GM18870 (cell line): ENCODE measurements around the gene TPH2.

Experiments used
- ATAC-seq: cut with Tn5 transposase; IDR thresholded peaks from one replicate; pipeline ENCODE4 v1.9.1; 2021; ENCODE audit warnings: moderate library complexity; ENCODE audit not compliant: unreplicated experiment

Gene TPH2

DNA sequence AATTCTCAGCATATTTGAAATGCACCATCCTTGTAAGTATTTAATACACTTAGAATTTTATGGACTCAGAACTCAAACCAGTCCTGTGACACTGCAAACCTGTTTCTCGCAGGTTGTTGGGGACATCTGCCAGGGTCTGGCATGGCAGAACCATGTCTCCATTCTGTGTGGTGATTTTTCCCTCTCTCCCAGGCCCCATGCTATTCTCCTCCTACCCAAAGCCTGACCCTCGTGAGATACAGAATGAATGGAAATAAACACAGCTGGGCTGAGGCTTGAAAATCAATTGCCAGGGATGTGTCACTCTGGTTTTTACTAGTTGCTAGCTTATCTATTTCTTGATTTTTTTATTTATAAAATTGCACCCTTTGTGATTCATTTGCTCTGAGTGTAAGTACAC, 19.8 kb downstream of the TPH2 start:
- ATAC-seq = no peak

DNA sequence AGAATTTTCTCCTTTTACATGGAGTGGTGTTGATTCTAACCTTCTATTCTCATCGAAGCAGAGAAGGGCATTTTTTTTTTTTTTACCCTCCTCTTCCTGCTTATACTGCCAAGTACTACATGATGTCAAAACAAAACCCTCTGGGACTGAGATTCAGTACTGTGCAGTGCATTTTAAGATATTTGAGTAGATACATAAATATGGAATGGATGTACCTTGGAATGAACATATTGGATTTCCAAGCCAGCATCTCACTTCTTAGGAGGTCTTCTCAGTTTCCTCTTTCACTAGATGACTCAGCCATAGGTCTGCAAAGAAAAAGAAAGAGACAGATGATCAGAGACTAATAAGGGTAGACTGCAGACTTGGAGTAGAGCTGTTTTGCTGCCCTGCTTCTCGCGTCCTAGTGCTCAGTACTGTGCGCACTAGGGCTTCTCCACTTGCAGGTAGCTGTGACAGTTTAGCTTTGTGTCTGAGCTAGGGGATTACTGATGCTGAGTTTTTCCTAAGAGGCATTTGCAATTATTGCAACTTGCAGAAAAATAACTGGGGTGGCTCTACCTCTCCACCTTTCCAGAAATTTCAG, 20.4 kb downstream of the TPH2 start:
- no peak for ATAC-seq

- no peak for ATAC-seq
Observed at GRCh38 chr12:71967211-71967610, 28.6 kb downstream of the TPH2 start.

DNA sequence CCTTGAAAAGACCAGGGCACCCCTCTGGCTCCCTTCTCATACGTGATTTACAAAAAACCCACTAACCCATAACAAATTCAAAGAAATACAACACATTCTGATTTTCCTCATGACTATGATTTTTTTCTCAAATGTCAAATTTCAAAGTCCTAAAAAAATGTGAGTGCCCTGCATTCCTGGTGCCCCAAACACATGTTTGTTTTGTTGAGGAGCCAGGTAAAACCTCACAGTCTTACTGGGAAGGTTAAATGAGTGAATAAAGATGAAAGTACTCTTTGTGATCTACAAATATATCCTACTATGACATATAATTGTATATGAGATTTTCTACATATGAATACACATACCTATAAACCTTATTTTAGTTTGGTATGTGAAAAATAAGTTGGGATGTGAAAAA, 30.7 kb downstream of the TPH2 start:
- ATAC-seq = no peak

DNA sequence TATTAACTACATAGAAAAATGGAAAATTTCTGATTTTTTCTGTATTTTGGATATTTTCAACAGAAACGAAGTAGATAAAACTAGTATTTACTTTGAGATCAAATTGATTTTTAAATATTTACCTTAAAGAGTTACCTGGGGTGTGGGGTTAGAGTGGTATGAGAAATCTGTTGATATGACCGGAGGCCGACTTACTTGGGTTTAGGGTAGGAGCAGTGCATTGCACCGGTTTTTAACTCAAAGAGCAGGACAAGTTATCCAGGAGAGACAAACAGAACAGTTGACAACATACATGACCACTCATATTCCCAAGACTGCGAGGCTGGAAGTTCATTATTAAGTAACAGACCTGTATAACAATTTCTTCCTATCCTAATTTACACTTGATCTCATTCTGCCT, 31.4 kb downstream of the TPH2 start:
- no peak for ATAC-seq

DNA sequence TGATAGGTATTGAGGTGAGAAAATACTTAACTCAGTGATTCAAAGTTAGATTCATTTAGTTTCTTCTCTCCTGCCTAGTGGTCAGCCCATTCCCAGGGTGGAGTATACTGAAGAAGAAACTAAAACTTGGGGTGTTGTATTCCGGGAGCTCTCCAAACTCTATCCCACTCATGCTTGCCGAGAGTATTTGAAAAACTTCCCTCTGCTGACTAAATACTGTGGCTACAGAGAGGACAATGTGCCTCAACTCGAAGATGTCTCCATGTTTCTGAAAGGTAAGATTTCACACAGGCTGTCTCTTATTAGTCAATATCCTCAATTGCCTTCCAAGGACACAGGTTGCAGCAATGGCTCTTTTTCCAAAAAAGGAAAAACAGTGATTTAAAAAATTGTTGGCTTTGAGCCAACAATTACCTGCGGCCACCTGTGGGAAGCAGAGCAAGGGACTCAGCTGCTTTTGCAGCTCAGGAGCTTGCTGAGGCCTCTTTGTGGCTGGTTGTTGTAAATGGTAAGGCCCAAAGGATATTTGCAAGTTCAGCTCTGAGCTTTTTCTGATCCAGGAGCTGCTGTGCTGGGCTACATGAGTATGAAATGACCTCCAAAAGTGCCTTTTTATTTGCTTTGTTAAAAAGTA, 33.9 kb downstream of the TPH2 start:
- no peak for ATAC-seq

GRCh38 chr12:71973687-71974086, 35.0 kb downstream of the TPH2 start:
- ATAC-seq = no peak

- no peak for ATAC-seq
Observed at GRCh38 chr12:71980538-71980937, 41.9 kb downstream of the TPH2 start.

DNA sequence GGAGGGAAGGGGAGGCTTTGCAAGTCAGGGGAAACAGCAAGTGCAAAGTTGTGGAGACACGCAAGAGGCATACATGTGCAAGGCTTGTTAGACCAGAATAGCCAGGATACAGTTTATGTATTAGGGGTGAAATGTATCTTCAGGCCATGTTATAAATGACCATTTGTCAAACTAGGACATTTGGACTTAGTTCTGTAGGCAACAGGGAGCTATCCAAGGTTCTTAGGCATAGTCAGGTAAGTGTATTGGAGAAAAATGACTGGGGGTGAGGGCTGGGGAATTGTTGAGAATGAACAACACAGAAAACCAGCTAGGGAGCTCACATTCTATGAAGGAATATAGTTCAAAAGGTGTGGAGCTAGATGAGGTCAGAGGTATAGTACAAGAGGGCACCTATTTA, 42.5 kb downstream of the TPH2 start:
- no peak for ATAC-seq

GRCh38 chr12:71994715-71995114, 56.1 kb downstream of the TPH2 start:
- no peak for ATAC-seq

GRCh38 chr12:71999795-72000194, 61.1 kb downstream of the TPH2 start:
- ATAC-seq = no peak

DNA sequence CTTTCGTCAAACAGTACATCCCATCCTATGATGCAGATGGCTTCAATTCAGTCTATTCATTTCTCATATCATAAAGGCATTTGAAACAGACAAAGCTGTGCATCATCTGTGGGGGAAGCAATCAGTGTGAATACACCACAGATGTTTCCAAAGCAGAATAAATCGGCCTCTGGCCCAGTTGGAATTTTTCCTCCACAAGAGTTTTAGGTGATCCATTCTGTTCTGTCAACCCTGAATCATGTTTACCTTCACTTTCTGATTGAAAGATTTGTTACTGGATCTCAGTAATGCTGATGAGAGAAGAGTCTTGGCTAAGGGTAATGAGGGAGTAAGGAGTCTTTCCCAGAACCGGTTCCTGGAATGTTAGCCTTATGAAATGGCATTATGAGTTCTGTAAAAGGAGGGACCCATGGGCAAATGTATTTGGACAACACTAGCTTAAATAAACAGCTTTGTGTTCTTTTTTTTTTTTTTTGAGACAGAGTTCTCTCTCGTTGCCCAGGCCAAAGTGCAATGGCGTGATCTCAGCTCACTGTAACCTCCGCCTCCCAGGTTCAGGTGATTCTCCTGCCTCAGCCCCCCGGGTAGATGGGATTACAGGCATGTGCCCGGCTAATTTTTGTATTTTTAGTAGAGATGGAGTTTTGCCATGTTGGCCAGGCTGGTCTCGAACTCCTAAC, 62.5 kb downstream of the TPH2 start:
- ATAC-seq = no peak

GRCh38 chr12:72006766-72007165, 68.1 kb downstream of the TPH2 start:
- ATAC-seq = no peak

DNA sequence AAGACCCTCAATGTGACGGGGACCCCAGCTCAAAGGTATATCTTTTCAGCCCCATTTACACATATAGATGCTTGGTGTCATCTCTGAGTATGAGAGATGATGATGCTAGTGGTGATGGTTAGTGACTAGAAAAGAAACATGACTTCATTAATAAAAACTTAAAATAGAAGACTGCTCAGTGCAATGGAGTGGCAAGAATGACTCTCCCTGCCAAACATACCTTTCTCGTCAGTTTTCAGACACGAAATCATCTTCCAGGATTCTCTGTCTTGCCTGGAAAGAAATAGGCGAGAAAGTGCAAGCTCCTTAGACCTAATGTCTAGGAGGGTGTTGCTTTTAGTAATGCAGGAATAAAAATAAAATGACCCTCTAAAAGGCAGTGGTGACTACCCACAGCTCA, 71.7 kb downstream of the TPH2 start:
- no peak for ATAC-seq

DNA sequence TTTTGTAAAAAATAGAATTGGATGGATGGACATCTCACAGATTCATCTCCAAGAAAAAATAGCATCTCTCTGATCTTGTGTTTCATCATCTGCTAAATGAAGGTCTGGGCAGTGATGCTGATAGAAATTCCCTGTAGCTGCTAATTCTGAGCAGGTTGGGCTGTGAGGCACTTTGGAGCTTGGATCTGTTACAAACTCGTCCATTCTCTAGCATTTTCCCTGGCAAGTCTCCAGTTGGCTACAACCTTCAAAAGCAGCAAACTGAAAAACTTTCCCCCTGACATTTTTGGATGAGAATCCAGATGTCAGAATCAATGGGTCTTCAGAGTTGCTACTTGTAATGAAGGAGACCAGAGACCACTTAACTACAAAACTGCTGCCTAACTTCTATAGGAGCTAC, 72.7 kb downstream of the TPH2 start:
- no peak for ATAC-seq

DNA sequence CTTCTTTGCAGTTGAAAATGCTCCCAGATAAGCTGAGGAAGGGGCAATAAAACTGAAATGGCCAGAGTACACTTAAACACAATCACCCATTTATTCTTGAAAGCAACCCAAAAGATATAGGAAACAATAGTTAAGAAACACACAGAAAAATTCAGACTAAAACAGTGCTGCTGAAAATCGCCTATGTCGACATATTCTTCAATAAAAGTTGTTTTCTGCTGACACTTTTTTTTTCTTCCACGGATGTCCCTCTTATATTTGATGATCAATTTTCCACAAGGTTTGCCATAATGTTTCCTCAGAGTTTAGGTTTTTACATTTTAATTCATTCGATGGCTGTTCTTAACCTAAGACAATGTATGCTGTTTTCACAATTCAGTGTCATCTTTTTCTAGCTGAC, 74.2 kb downstream of the TPH2 start:
- no peak for ATAC-seq

DNA sequence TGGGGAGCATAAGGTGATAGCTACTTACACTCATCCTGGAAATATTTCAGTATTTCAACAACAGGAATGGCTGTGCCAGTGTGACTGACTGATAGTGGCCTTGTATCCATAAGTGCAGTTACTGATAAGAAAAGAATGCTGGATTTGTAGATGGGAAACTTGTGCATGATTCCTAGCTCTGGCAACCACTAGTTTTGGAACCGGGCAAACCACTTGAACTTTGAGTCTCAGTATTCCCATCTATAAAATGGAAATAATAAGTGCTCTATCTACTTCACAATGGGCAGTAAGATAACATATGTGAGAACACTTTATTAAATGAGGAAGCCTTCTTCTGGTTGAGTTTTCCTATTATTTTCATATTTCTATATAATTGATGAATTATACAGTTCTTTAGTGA, 77.2 kb downstream of the TPH2 start:
- ATAC-seq = no peak

GRCh38 chr12:72017054-72017651, 78.5 kb downstream of the TPH2 start:
- ATAC-seq = peak; percentile 97

- ATAC-seq = no peak
Observed at GRCh38 chr12:72018036-72018435, 79.4 kb downstream of the TPH2 start.

DNA sequence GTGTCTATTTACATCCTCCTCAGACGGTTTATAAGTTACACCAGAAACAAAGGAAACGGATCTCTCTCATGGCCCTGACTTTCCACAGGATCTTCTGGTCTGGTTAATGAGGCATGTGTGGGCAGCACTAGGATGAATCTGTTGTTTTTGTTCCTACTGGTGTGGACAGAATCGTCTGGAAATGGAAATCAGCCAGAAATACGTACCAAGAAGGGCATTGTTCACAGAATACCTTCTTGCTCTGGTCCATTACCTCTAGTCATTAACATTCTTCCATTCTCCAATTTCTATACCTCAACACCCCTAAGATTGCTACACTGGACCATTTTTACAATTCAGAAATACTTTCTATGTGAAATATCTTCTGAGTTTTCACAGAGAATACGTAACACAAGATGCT, 86.0 kb downstream of the TPH2 start:
- no peak for ATAC-seq

- ATAC-seq = no peak
Observed at GRCh38 chr12:72025524-72025923, 86.9 kb downstream of the TPH2 start.

GRCh38 chr12:72028966-72029365, 90.3 kb downstream of the TPH2 start:
- ATAC-seq = no peak
